Activated CD4-positive, alpha-beta T cell treated with anti-CD3 and anti-CD28 coated beads, Interleukin-2, amount 50 U/mL, for 48 hours (primary cell): ENCODE results near the gene KRTAP4-5.
"Not testable (repeated sequence)": the region's sequence is repeated elsewhere in the genome, so short reads cannot be mapped to it uniquely, and the experiment has no call there.

Experiments
- DNase-seq, 2 experiments: peaks; one replicate each; pipeline ENCODE4 v3.0.0-alpha.2; 2020

Gene KRTAP4-5

GRCh38 chr17:41105347-41105746 lies 44.3 kb downstream of the KRTAP4-5 start, which contains the start of gene KRTAP4-9:
KRTAP4-9 (plus strand) TSS chr17:41105389; CDS start chr17:41105389, 0 bp downstream.
- not testable (repeated sequence) for DNase-seq

GRCh38 chr17:41104386-41105038 lies 45.1 kb downstream of the KRTAP4-5 start:
- DNase-seq = not testable (repeated sequence)

- no peak for DNase-seq
Observed at GRCh38 chr17:41103896-41104295, 45.7 kb downstream of the KRTAP4-5 start.

GRCh38 chr17:41101586-41102259 lies 47.9 kb downstream of the KRTAP4-5 start, which contains the start of gene KRTAP4-16:
KRTAP4-16 (minus strand) TSS chr17:41102209; CDS start chr17:41102209, 0 bp downstream.
- no peak for DNase-seq

- DNase-seq = not testable (repeated sequence)
Observed at GRCh38 chr17:41099682-41100480, 49.7 kb downstream of the KRTAP4-5 start.
